ENCODE measurements around the gene PDE8B.

DNA sequence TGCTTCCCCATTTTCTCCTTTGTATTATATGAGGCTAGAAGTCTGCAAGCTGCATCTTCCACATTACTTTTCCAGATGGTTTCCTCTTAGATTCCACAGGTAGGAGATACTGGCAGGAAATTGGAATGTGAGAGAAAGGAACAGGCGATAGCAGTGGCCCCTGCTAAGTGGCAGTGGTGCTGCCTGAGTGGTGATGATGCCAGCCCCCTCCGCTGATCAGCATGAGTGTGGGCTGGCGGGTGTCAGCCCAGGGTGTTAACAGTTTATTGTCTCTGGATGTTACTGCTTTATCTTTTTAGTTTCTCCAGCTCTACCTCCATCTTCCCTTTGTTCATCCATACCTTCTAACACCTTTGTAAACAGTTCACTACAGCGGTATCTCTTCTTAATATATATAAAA lies 13.2 kb downstream of the PDE8B start:
- TF ChIP-seq GATA3 (IDR thresholded peaks at IDR 0.05; ENCODE audit: low read depth, low read length) (no peak), GATA2 (IDR thresholded peaks at IDR 0.05; ENCODE audit: low read depth, low read length) (no peak)

Data from SH-SY5Y (cell line).